A549 (cell line): ENCODE measurements around the gene CDC27. TPM values are rescaled to one million over a fixed set of nuclear protein-coding genes. Genes with fewer than 3 reads are reported as not detected.

Experiments
- ATAC-seq, 2 experiments: fragments of 200-7000 bp in 1 of 2; fragments of >200 bp in 1 of 2; cut with Nextera tagmentation in 1 of 2; cut with Tn5 transposase in 1 of 2; 3 replicates each; pipeline versions ENCODE4 v1.8.0 to v1.9.1; 2018 to 2020; ENCODE audit warnings: mild to moderate bottlenecking in 1 of 2, moderate library complexity in 1 of 2
- CTCF ChIA-PET: fragments of 300-600 bp; sonication (Branson Sonifier 250); formaldehyde crosslinking; extraction: SDS; loops from one replicate; lab custom pipeline; 2021; ENCODE audit warnings: antibody characterized with exemption, inconsistent platforms; lab: Yijun Ruan, JAX
- POLR2A ChIA-PET: fragments of 350-600 bp; formaldehyde crosslinking; extraction: SDS; loops from one replicate; lab custom pipeline; 2021; ENCODE audit warnings: antibody characterized with exemption, inconsistent platforms; lab: Yijun Ruan, JAX
- DNase-seq, 2 experiments: peaks; one replicate each; pipeline versions ENCODE4 v3.0.0 to v3.0.0-alpha.2; 2011 to 2016; ENCODE audit warnings: low read depth in 1 of 2, low spot score in 1 of 2
- FAIRE-seq: peaks from 2 replicates; lab custom pipeline; 2011; peaks lifted over from hg19 to GRCh38; lab: Jason Lieb, UNC
- H3K27ac ChIP-seq, 2 experiments: fragments of >200 bp; sonication (Bioruptor Twin); formaldehyde crosslinking; 3 replicates each; pipeline ENCODE4 v1.5.1; 2016 to 2017
- H3K4me1 ChIP-seq: fragments of >200 bp; sonication (Bioruptor Twin); formaldehyde crosslinking; 3 replicates; pipeline ENCODE4 v1.6.1; 2016
- H3K4me2 ChIP-seq: fragments of >200 bp; sonication (Bioruptor Twin); formaldehyde crosslinking; 3 replicates; pipeline ENCODE4 v1.6.1; 2016
- H3K4me3 ChIP-seq: fragments of >200 bp; sonication (Bioruptor Twin); formaldehyde crosslinking; 3 replicates; pipeline ENCODE4 v1.5.1; 2016
- H3K9me3 ChIP-seq: fragments of >200 bp; sonication (Bioruptor Twin); formaldehyde crosslinking; 3 replicates; pipeline ENCODE4 v1.6.1; 2016
- BHLHE40 ChIP-seq: IDR thresholded peaks from 2 replicates; pipeline ENCODE4 v1.6.1; 2012; ENCODE audit warnings: low read depth, low read length, inconsistent platforms
- CBX8 ChIP-seq: fragments of 200-600 bp; sonication (generic); IDR thresholded peaks from 2 replicates; pipeline ENCODE4 v1.6.1; 2016
- CEBPB ChIP-seq, 2 experiments: fragments of >200 bp in 1 of 2; sonication (Bioruptor Twin) in 1 of 2; formaldehyde crosslinking in 1 of 2; IDR thresholded peaks; 2 replicates each; pipeline ENCODE4 v1.6.1; 2012 to 2016
- EHF ChIP-seq: fragments of 250-450 bp; sonication (Bioruptor Pico); IDR thresholded peaks from 2 replicates; pipeline ENCODE4 v1.5.0; 2020; ENCODE audit warnings: mild to moderate bottlenecking
- ELK1 ChIP-seq: fragments of 150-350 bp; IDR thresholded peaks from 2 replicates; pipeline ENCODE4 v1.6.1; 2014; ENCODE audit warnings: low read depth, mild to moderate bottlenecking, low read length
- ESRRA ChIP-seq: fragments of 150-350 bp; IDR thresholded peaks from 2 replicates; pipeline ENCODE4 v1.6.1; 2014; ENCODE audit warnings: mild to moderate bottlenecking, low read length, borderline replicate concordance
- GATA3 ChIP-seq: IDR thresholded peaks from 2 replicates; pipeline ENCODE4 v1.6.1; 2012; ENCODE audit warnings: borderline replicate concordance
- HEYL ChIP-seq: fragments of 250-450 bp; sonication (Bioruptor Pico); IDR thresholded peaks from 2 replicates; pipeline ENCODE4 v1.8.0; 2021; ENCODE audit warnings: mild to moderate bottlenecking, moderate library complexity
- HOXA7 ChIP-seq: fragments of 250-450 bp; sonication (Bioruptor Pico); IDR thresholded peaks from 2 replicates; pipeline ENCODE4 v1.5.0; 2020; ENCODE audit warnings: mild to moderate bottlenecking, moderate library complexity
- HOXB13 ChIP-seq: fragments of 250-450 bp; sonication (Bioruptor Pico); IDR thresholded peaks from 2 replicates; pipeline ENCODE4 v1.5.0; 2020; ENCODE audit warnings: low read depth, mild to moderate bottlenecking, moderate library complexity
- JUNB ChIP-seq: fragments of >200 bp; sonication (Bioruptor Twin); formaldehyde crosslinking; IDR thresholded peaks from 2 replicates; pipeline ENCODE4 v1.6.1; 2016
- KDM1A ChIP-seq: fragments of 200-600 bp; sonication (generic); IDR thresholded peaks from 2 replicates; pipeline ENCODE4 v1.6.1; 2016; ENCODE audit warnings: low read depth, mild to moderate bottlenecking
- MAFK ChIP-seq: fragments of 450-650 bp; IDR thresholded peaks from 2 replicates; pipeline ENCODE4 v1.6.1; 2014; ENCODE audit not compliant: partially characterized antibody
- MAX ChIP-seq: IDR thresholded peaks from 2 replicates; pipeline ENCODE4 v1.6.1; 2012
- MYC ChIP-seq: IDR thresholded peaks from 2 replicates; pipeline ENCODE4 v1.6.1; 2012; ENCODE audit warnings: mild to moderate bottlenecking, inconsistent platforms, low read length, improper control_type of control experiment, borderline replicate concordance
- NPAS2 ChIP-seq: fragments of 250-450 bp; sonication (Bioruptor Pico); IDR thresholded peaks from 2 replicates; pipeline ENCODE4 v1.8.0; 2022; ENCODE audit warnings: mild to moderate bottlenecking, moderate library complexity, borderline replicate concordance
- PHF8 ChIP-seq: fragments of 200-600 bp; sonication (generic); IDR thresholded peaks from 2 replicates; pipeline ENCODE4 v1.6.1; 2016; ENCODE audit warnings: low read depth, mild to moderate bottlenecking, antibody characterized with exemption, moderate library complexity, borderline replicate concordance
- POLR2A ChIP-seq: IDR thresholded peaks from 2 replicates; pipeline ENCODE4 v1.6.1; 2012; ENCODE audit warnings: mild to moderate bottlenecking, low read length
- POLR2AphosphoS2 ChIP-seq: conservative IDR thresholded peaks from 2 replicates; pipeline ENCODE4 v1.6.1; 2012; ENCODE audit warnings: low read length, improper control_type of control experiment, inconsistent platforms
- RARB ChIP-seq: fragments of 250-450 bp; sonication (Bioruptor Pico); IDR thresholded peaks from 2 replicates; pipeline ENCODE4 v1.8.0; 2021; ENCODE audit warnings: mild to moderate bottlenecking, moderate library complexity
- RFX5 ChIP-seq: fragments of 450-650 bp; IDR thresholded peaks from 2 replicates; pipeline ENCODE4 v1.7.1; 2014; ENCODE audit warnings: antibody characterized with exemption, mild to moderate bottlenecking, moderate library complexity
- RNF2 ChIP-seq: fragments of 200-600 bp; sonication (generic); IDR thresholded peaks from 2 replicates; pipeline ENCODE4 v1.6.1; 2016; ENCODE audit warnings: low read depth, mild to moderate bottlenecking, antibody characterized with exemption, moderate library complexity, borderline replicate concordance
- SREBF2 ChIP-seq: fragments of 450-650 bp; IDR thresholded peaks from 2 replicates; pipeline ENCODE4 v1.6.1; 2014; ENCODE audit warnings: mild to moderate bottlenecking, moderate library complexity
- TFCP2L1 ChIP-seq: fragments of 250-450 bp; sonication (Bioruptor Pico); IDR thresholded peaks from 2 replicates; pipeline ENCODE4 v1.5.0; 2021; ENCODE audit warnings: mild to moderate bottlenecking
- TP53 ChIP-seq: fragments of 250-450 bp; sonication (Bioruptor Pico); IDR thresholded peaks from 2 replicates; pipeline ENCODE4 v1.5.0; 2021; ENCODE audit warnings: mild to moderate bottlenecking, moderate library complexity
- USF2 ChIP-seq: fragments of 450-650 bp; IDR thresholded peaks from 2 replicates; pipeline ENCODE4 v1.6.1; 2014; ENCODE audit warnings: antibody characterized with exemption
- ZC3H11A ChIP-seq: fragments of 450-650 bp; IDR thresholded peaks from 2 replicates; pipeline ENCODE4 v1.6.1; 2014; ENCODE audit warnings: antibody characterized with exemption, mild to moderate bottlenecking
- ZFP36 ChIP-seq: fragments of 450-650 bp; IDR thresholded peaks from 2 replicates; pipeline ENCODE4 v1.6.1; 2014; ENCODE audit warnings: borderline replicate concordance; ENCODE audit not compliant: partially characterized antibody
- ZNF302 ChIP-seq: fragments of 250-450 bp; sonication (Bioruptor Pico); IDR thresholded peaks from 2 replicates; pipeline ENCODE4 v1.9.0; 2021; ENCODE audit warnings: inconsistent platforms, mild to moderate bottlenecking, moderate library complexity
- ZSCAN20 ChIP-seq: fragments of 250-450 bp; sonication (Bioruptor Pico); IDR thresholded peaks from 2 replicates; pipeline ENCODE4 v1.8.0; 2022; ENCODE audit warnings: mild to moderate bottlenecking, moderate library complexity
- WGBS: methylation state at CpG from one replicate; pipeline ENCODE4 v1.1.6; 2017; ENCODE audit errors: missing lambda C conversion rate; 5-methylcytosine and 5-hydroxymethylcytosine counted together
- polyA minus RNA-seq: library from RNA; depleted of rRNA, polyadenylated mRNA; stranded (reverse); fragments of >200 nt; gene quantifications from 2 replicates; pipeline ENCODE4 v1.2.3, GENCODE V29; 2011; rRNA and poly(A)+ RNA removed
- polyA plus RNA-seq, 4 experiments: library from polyadenylated mRNA; depleted of rRNA in 3 of 4; stranded (reverse); fragments of >200 nt; fragmentation: RNase III in 1 of 4; extraction: RNeasy Plus Mini Kit Qiagen cat#74134 plus additional on column Dnase treatment in 1 of 4; gene quantifications; 2 replicates in 3 of 4; 3 replicates in 1 of 4; pipeline ENCODE4 v1.2.3, GENCODE V29; 2011 to 2017
- TF ChIP-seq, protein P1 (sequence below): fragments of 200-600 bp; sonication (generic); IDR thresholded peaks from 2 replicates; pipeline ENCODE4 v1.6.1; 2016; ENCODE audit warnings: antibody characterized with exemption, mild to moderate bottlenecking, moderate library complexity
- TF ChIP-seq, protein P2 (sequence below): fragments of >200 bp; sonication (Bioruptor Twin); formaldehyde crosslinking; IDR thresholded peaks from 2 replicates; pipeline ENCODE4 v1.6.1; 2016
- TF ChIP-seq, protein P3 (sequence below): fragments of 250-450 bp; sonication (Bioruptor Pico); IDR thresholded peaks from 2 replicates; pipeline ENCODE4 v1.5.0; 2021; ENCODE audit warnings: mild to moderate bottlenecking, moderate library complexity, borderline replicate concordance

The CDC27 gene
- polyA plus RNA-seq (2011; rRNA removed): 132 and 150 TPM in 2 replicates
- polyA plus RNA-seq (2012; cell fraction: cytosol; rRNA removed): 47.8 and 51.3 TPM in 2 replicates
- 36.0 and 40.9 TPM in 2 replicates for polyA plus RNA-seq (2012; cell fraction: nucleus; rRNA removed)
- 81.6 to 88.0 TPM (median 87.9 TPM) in 3 replicates for polyA plus RNA-seq (2017; fragmentation: RNase III; extraction: RNeasy Plus Mini Kit Qiagen cat#74134 plus additional on column Dnase treatment)
- 159 and 161 TPM in 2 replicates for polyA minus RNA-seq

- under 1% methylated on average over 48 of the region's 64 CpGs for WGBS
- CTCF ChIA-PET: interaction anchor here (0.7 to 3.6 kb wide), 9 partner anchors 8 to 129 kb away, joined by 3 to 17 read pairs (median 5); no protein-coding TSS in a partner anchor
- peak within 1 kb of the TSS; percentile 75 for H3K4me3 ChIP-seq
- H3K4me2 ChIP-seq: peak within 1 kb of the TSS; percentile 96
- H3K4me1 ChIP-seq: peaks cover 33% of the 10 kb centered on the region
- H3K9me3 ChIP-seq: no peaks in the 10 kb centered on the region
- H3K27ac ChIP-seq: peak within 1 kb of the TSS; percentile 84 to 90
- FAIRE-seq: peak; percentile 98
- peak; percentile 98 for DNase-seq
- ATAC-seq: peak; percentile 95 to 96
- POLR2A ChIA-PET: interaction anchor here (0.6 to 1.5 kb wide), 11 partner anchors 9 to 978 kb away, joined by 3 to 7 read pairs (median 4); partner anchors contain the start of genes EFCAB13, LRRC46 and MRPL10
- TF ChIP-seq RNF2: no peak
- TF ChIP-seq HOXB13 (CRISPR knock-in tag): no peak
- TF ChIP-seq, protein P1, sequence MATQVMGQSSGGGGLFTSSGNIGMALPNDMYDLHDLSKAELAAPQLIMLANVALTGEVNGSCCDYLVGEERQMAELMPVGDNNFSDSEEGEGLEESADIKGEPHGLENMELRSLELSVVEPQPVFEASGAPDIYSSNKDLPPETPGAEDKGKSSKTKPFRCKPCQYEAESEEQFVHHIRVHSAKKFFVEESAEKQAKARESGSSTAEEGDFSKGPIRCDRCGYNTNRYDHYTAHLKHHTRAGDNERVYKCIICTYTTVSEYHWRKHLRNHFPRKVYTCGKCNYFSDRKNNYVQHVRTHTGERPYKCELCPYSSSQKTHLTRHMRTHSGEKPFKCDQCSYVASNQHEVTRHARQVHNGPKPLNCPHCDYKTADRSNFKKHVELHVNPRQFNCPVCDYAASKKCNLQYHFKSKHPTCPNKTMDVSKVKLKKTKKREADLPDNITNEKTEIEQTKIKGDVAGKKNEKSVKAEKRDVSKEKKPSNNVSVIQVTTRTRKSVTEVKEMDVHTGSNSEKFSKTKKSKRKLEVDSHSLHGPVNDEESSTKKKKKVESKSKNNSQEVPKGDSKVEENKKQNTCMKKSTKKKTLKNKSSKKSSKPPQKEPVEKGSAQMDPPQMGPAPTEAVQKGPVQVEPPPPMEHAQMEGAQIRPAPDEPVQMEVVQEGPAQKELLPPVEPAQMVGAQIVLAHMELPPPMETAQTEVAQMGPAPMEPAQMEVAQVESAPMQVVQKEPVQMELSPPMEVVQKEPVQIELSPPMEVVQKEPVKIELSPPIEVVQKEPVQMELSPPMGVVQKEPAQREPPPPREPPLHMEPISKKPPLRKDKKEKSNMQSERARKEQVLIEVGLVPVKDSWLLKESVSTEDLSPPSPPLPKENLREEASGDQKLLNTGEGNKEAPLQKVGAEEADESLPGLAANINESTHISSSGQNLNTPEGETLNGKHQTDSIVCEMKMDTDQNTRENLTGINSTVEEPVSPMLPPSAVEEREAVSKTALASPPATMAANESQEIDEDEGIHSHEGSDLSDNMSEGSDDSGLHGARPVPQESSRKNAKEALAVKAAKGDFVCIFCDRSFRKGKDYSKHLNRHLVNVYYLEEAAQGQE: no peak
- no peak for TF ChIP-seq NPAS2 (CRISPR knock-in tag)
- TF ChIP-seq MAFK: no peak
- no peak for TF ChIP-seq KDM1A
- TF ChIP-seq, protein P2, sequence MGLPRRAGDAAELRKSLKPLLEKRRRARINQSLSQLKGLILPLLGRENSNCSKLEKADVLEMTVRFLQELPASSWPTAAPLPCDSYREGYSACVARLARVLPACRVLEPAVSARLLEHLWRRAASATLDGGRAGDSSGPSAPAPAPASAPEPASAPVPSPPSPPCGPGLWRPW: no peak
- peak; percentile 60 for TF ChIP-seq MAX
- TF ChIP-seq HEYL (CRISPR knock-in tag): no peak
- TF ChIP-seq, protein P3, sequence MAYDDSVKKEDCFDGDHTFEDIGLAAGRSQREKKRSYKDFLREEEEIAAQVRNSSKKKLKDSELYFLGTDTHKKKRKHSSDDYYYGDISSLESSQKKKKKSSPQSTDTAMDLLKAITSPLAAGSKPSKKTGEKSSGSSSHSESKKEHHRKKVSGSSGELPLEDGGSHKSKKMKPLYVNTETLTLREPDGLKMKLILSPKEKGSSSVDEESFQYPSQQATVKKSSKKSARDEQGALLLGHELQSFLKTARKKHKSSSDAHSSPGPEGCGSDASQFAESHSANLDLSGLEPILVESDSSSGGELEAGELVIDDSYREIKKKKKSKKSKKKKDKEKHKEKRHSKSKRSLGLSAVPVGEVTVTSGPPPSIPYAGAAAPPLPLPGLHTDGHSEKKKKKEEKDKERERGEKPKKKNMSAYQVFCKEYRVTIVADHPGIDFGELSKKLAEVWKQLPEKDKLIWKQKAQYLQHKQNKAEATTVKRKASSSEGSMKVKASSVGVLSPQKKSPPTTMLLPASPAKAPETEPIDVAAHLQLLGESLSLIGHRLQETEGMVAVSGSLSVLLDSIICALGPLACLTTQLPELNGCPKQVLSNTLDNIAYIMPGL (CRISPR knock-in tag): peak; percentile 91; the same call in 1 of the 2 replicates
- TF ChIP-seq CEBPB (IDR thresholded peaks at IDR 0.05): no peak
- no peak for TF ChIP-seq SREBF2
- TF ChIP-seq EHF (CRISPR knock-in tag): no peak
- no peak; the same call in 1 of the 2 replicates for TF ChIP-seq TP53
- TF ChIP-seq HOXA7: no peak
- no peak for TF ChIP-seq TFCP2L1 (CRISPR knock-in tag)
- no peak for TF ChIP-seq JUNB
- no peak for TF ChIP-seq CBX8
- no peak for TF ChIP-seq MYC
- TF ChIP-seq ZNF302 (CRISPR knock-in tag): no peak
- no peak for TF ChIP-seq ZFP36
- TF ChIP-seq USF2: no peak
- no peak for TF ChIP-seq ZC3H11A
- TF ChIP-seq ZSCAN20 (CRISPR knock-in tag): no peak
- no peak for TF ChIP-seq BHLHE40
- no peak for TF ChIP-seq RFX5
- peak; percentile 99 for TF ChIP-seq PHF8
- peak; percentile 84 for TF ChIP-seq POLR2A
- TF ChIP-seq ELK1: no peak
- TF ChIP-seq GATA3: peak; percentile 18; the same call in 1 of the 2 replicates
- no peak for TF ChIP-seq RARB
- TF ChIP-seq POLR2AphosphoS2: no peak
- TF ChIP-seq ESRRA: no peak
Measured at GRCh38 chr17:47188876-47189731, at the start of gene CDC27. Gene CDC27, minus strand, starts transcription at chr17:47189295. Its CDS starts 123 bp downstream, at chr17:47189172.
